Medulla oblongata (tissue), 1 donor: Measurements from ENCODE around the gene GLP2R.

Experiments used
- DNase-seq: peaks from one replicate; pipeline ENCODE4 v3.0.0-alpha.2; 2015; ENCODE audit errors: extremely low spot score

Gene GLP2R

GRCh38 chr17:9855036-9855435 is 29.3 kb downstream of the GLP2R start:
- DNase-seq, result no peak

DNA sequence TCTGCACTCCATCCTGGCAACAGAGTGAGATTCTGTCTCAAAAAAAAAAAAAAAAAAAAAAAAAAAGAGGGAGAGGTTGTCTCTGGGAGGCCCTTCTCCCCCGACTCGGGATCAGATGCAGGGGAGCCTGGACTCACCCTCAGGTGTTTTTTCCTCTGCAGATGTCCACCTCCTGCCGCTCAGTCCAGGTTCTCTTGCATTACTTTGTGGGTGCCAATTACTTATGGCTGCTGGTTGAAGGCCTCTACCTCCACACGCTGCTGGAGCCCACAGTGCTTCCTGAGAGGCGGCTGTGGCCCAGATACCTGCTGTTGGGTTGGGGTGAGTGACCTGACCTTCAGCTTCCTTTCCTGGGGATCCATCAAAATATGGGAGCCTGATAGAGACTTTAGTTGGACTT is 34.1 kb downstream of the GLP2R start:
- DNase-seq, result no peak

DNA sequence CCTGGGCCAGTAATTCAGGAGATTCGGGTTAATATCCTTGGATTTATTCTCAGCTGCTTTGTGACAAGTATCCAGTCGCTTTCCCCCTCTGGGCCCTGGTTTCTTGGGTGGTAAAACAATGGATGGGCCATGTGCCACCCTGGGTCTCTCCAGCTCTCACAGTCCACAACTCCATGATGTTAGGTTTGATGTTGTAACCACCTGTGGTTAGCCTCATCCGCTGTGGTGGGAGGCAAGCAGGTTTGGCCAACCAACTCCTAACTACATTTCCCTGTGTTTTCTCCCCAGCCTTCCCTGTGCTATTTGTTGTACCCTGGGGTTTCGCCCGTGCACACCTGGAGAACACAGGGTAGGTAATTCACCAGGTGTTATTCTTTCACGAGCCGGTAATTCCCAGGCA is 35.1 kb downstream of the GLP2R start:
- DNase-seq, result no peak

DNA sequence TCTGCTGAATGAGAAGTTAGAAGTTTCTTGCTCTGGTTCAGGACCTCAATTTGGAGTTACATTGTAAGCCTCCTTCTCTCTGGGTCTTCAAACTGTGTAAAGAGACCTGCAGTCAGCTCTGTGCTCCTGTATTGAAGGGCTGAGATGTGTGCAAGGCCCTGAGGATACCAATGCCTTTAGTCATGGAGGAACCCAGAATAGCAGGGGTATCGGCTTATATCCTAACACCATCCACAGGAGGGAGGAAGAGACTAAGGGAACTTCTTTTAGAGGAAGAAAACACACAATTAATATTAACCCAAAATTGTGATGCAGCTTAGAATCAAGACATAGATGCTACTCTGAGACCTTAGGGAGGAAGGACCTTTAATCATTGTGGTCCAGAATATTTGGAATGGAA is 36.5 kb downstream of the GLP2R start:
- DNase-seq, result no peak

- DNase-seq, result no peak
Measured at GRCh38 chr17:9862949-9863348, 37.2 kb downstream of the GLP2R start.

- DNase-seq, result no peak
Measured at GRCh38 chr17:9865586-9865985, 39.9 kb downstream of the GLP2R start.

DNA sequence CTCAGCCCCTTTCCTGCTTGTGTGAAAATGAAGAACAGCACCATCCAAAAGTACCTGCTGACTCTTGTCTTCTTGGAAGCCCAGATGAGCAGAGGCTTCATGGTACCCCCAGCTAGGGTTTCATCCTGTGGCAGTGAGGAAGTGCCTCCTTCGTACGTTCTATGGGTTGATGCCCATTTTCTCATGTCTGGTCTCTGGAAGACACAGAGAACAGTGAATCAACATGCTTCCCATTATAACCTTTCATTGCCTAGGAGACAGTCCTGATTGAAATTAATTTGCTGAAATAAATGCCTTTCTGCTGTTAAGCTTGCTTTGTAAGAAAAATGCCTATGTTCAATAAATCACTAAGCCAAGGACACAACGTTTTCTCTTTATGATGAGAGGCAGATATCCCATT is 42.8 kb downstream of the GLP2R start:
- no peak for DNase-seq

- DNase-seq, result peak; percentile 46
Measured at GRCh38 chr17:9872852-9873251, 47.1 kb downstream of the GLP2R start.

DNA sequence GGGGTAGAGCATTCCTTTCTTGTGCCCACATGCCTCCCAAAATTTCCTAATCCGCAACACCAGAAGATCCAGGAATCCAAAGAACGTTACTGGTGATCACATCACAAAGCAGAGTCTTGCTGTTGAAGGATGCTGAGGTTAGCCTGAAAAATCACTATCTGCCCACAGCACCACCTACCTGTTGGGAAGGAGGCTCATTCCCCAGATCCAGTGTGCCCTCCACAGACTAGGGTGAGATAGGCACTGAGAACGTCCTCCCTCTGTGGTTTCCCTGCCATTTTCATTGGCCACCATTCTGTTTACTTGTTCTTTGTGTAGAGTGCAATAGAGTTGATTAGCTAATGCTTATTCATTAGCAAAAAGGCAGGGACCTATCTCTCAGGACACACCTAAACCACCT is 49.0 kb downstream of the GLP2R start:
- DNase-seq, result no peak

DNA sequence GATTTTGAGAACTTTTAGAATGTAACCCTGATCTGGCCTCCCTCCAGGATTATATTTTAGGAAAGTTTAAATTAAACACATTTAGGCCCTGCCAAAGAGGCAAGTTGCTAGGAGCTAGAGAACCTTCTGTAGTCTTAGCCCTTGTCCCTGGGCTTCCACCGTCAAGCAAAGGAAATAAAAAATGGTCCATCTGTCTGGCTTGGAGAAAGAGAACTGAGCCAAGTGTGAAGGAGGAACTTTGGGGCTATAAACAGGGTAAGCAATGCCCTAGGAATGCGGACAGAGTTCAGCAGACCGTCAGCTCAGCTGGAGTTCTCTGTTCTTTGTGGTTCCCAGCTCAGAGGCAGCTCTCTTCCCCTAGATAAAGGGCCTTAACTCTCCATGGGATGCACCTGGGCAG is 49.7 kb downstream of the GLP2R start:
- peak; percentile 74 for DNase-seq

- DNase-seq, result no peak
Measured at GRCh38 chr17:9878356-9878755, 52.6 kb downstream of the GLP2R start.

DNA sequence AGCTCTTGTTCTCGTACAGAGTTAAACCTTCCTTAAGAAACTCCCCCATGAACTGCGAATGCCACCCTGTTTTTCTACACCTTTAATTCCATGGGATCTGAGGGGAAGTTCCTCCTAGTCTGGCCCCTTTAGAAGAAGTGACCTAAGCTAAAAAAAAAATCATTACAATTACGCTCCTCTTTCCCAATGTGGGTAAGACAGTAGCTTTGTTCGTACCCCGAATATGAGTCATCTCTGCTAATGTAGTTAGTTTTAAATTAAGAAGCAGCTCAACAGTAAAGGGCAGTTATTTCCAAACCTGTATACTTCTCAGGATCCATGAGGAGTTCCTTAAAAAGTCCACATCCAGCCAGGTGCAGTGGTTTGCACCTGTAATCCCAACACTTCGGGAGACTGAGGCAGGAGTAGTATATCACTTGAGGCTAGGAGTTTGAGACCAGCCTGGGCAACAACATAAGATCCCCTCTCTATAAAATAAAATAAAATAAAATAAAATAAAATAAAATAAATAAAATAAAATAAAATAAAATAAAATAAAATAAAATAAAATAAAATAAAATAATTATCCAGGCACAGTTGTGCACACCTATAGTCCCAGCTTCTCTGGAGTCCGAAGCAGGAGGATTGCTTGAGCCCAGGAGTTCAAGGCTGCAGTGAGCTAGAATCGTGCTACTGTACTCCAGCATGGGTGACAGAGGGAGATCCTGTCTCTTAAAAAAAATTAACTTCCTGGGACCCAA is 53.2 kb downstream of the GLP2R start:
- no peak for DNase-seq

DNA sequence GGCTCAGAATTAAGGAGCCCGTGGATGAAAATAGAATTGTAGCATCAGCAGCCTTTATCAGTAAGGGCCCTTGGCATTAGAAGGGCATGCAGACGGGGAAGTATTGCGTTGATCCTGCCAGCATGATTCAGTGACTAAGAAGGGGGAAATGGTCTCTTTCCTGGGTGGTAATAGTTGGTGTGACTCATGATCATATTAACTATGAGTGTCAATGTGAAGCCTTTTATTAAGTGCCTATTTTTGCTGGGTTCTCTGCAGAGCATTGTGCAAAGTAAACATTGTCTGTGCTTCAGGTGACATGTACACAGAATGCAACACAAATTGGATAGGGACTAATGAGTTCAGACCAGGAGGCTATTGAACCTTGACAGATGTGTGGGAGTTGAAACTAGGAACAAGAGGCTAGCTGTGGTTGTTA is 54.9 kb downstream of the GLP2R start:
- peak; percentile 77 for DNase-seq

GRCh38 chr17:9883451-9883850 is 57.7 kb downstream of the GLP2R start:
- no peak for DNase-seq

GRCh38 chr17:9886141-9886930 is 60.6 kb downstream of the GLP2R start:
- peak; percentile 80 for DNase-seq

DNA sequence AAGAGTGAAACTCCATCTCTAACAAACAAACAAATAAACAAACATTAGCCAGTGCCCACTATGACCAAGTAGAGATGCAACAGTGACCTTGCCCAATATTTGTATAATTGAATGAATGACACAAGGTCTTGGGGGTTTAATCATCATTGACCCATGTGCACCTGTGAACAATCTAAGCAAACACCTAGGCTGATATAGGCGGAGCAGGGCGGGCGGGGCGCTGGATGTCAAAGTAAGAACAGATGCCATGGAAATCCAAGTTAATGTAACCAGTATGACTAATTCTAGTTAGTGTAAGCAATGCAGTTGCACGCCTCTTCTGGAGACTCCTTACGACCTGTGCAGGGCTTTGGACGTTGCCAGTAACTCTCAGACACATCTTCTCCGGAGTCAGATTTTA is 61.8 kb downstream of the GLP2R start:
- DNase-seq, result no peak

- DNase-seq, result no peak
Measured at GRCh38 chr17:9890124-9890523, 64.4 kb downstream of the GLP2R start.

- no peak for DNase-seq
Measured at GRCh38 chr17:9893411-9894012, 67.8 kb downstream of the GLP2R start.

- DNase-seq, result no peak
Measured at GRCh38 chr17:9894231-9894630, 68.5 kb downstream of the GLP2R start.

GRCh38 chr17:9895923-9896322 is 70.2 kb downstream of the GLP2R start:
- DNase-seq, result no peak

DNA sequence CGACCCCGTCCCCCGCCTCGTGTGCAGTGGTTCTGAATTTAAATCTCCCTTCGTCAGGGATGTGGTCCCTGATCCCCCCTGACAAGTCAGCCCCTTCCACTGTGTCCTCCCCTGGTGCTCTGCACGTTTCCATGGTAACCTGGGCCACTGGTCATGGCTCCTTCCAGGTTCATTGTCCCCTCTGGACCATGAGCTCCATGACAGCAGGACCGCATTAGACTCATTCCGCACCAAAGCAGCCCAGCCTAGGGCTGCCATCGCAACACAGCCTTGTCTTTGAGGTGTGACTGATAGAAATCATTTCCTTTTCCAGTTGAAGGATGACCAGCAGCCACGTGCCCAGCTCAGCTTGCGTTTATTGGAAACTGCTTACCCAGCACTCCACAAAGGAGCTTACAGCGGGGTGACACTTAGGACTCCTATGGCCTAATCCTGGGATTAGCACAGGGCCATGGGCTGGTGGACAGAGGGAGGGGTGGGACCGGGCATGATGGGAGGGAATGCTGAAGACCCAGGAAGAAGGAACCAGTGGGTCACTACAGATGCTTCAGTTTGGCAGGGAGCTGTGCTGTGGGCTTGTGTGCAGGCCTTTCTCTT is 71.7 kb downstream of the GLP2R start:
- no peak for DNase-seq

- no peak for DNase-seq
Measured at GRCh38 chr17:9898812-9899211, 73.1 kb downstream of the GLP2R start.
